ENCODE results near the gene MGAT5.

MGAT5 gene

GRCh38 chr2:134305109-134305491, 51.2 kb downstream of the MGAT5 start:
- no peak for TF ChIP-seq CTCF (IDR thresholded peaks at IDR 0.05; ENCODE audit: control extremely low read depth, extremely low read depth, low read depth, missing control alignments)

GRCh38 chr2:134306521-134306920, 52.6 kb downstream of the MGAT5 start:
- ChIA-PET POLR2A (no interaction called here), CTCF (interaction anchor here (1.1 to 1.5 kb wide), 2 partner anchors 10 to 105 kb away, joined by 4 to 6 read pairs; no protein-coding TSS in a partner anchor)
- DNase-seq (ENCODE audit: extremely low spot score) = no peak
- TF ChIP-seq CTCF (IDR thresholded peaks at IDR 0.05; ENCODE audit: control extremely low read depth, extremely low read depth, low read depth, missing control alignments) = no peak

More at GRCh38 chr2:134305109-134305491, 51.2 kb downstream of the MGAT5 start:
- ChIA-PET CTCF (interaction anchor here (1.0 to 1.8 kb wide), 4 partner anchors 10 to 187 kb away, joined by 3 to 6 read pairs (median 4); no protein-coding TSS in a partner anchor), POLR2A (no interaction called here)
- no peak for DNase-seq (ENCODE audit: extremely low spot score)

- DNase-seq (ENCODE audit: extremely low spot score) = no peak
- TF ChIP-seq CTCF (IDR thresholded peaks at IDR 0.05; ENCODE audit: control extremely low read depth, extremely low read depth, low read depth, missing control alignments) = no peak
- POLR2A ChIA-PET = no interaction called here
- CTCF ChIA-PET = interaction anchor here (1.1 to 1.5 kb wide), 3 partner anchors 8 to 104 kb away, joined by 3 to 6 read pairs (median 4); no protein-coding TSS in a partner anchor
Measured at GRCh38 chr2:134307334-134307733, 53.5 kb downstream of the MGAT5 start.

- ChIA-PET POLR2A (no interaction called here), CTCF (interaction anchor here (0.9 to 1.5 kb wide), 5 partner anchors 10 to 33 kb away, joined by 3 to 4 read pairs (median 3); no protein-coding TSS in a partner anchor)
- no peak for DNase-seq (ENCODE audit: extremely low spot score)
- TF ChIP-seq CTCF (IDR thresholded peaks at IDR 0.05; ENCODE audit: control extremely low read depth, extremely low read depth, low read depth, missing control alignments) = no peak
Measured at GRCh38 chr2:134308474-134309385, 54.9 kb downstream of the MGAT5 start.

- ChIA-PET POLR2A (no interaction called here), CTCF (interaction anchor here (1.0 to 1.3 kb wide), 3 partner anchors 8 to 102 kb away, joined by 3 to 4 read pairs (median 4); no protein-coding TSS in a partner anchor)
- no peak for DNase-seq (ENCODE audit: extremely low spot score)
- TF ChIP-seq CTCF (IDR thresholded peaks at IDR 0.05; ENCODE audit: control extremely low read depth, extremely low read depth, low read depth, missing control alignments) = no peak
Measured at GRCh38 chr2:134310107-134311079, 56.5 kb downstream of the MGAT5 start.

GRCh38 chr2:134312482-134312881, 58.6 kb downstream of the MGAT5 start:
- TF ChIP-seq CTCF (IDR thresholded peaks at IDR 0.05; ENCODE audit: control extremely low read depth, extremely low read depth, low read depth, missing control alignments) = no peak
- POLR2A ChIA-PET = no interaction called here
- DNase-seq (ENCODE audit: extremely low spot score) = no peak

More at GRCh38 chr2:134312482-134312881, 58.6 kb downstream of the MGAT5 start:
- CTCF ChIA-PET = no interaction called here

Data from GM10248 (cell line).